H1 (cell line): ENCODE measurements around the gene MAPKAPK5. TPM values are rescaled to one million over a fixed set of nuclear protein-coding genes. Genes with fewer than 3 reads are reported as not detected.
A peak's percentile ranks its signal among the peaks of the same experiment; 100 is the strongest.

Experiments used
- CTCF ChIA-PET: fragments of 300-600 bp; sonication (Branson Sonifier 250); formaldehyde crosslinking; loops from one replicate; lab custom pipeline; 2021; ENCODE audit not compliant: partially characterized antibody; lab: Charles Lee
- POLR2A ChIA-PET: fragments of 300-600 bp; sonication (Branson Sonifier 250); formaldehyde crosslinking; loops from one replicate; lab custom pipeline; 2021; ENCODE audit warnings: inconsistent platforms; ENCODE audit not compliant: partially characterized antibody; lab: Charles Lee
- DNase-seq, 2 experiments: peaks; one replicate each; pipeline versions ENCODE4 v3.0.0 to v3.0.0-alpha.2; 2010 to 2022; ENCODE audit warnings: low spot score in 2 of 2, low read depth in 1 of 2, mixed read lengths in 1 of 2
- FAIRE-seq: peaks from 2 replicates; lab custom pipeline; 2011; peaks lifted over from hg19 to GRCh38; lab: Jason Lieb, UNC
- H2AFZ ChIP-seq: 2 replicates; pipeline ENCODE4 v1.8.1; 2012; ENCODE audit warnings: low read length, inconsistent platforms
- H2AK5ac ChIP-seq: 2 replicates; pipeline ENCODE4 v1.6.1; 2013; ENCODE audit warnings: low read depth, low read length
- H2BK120ac ChIP-seq: replicated peaks from 2 replicates; pipeline ENCODE3; 2013; ENCODE audit warnings: low read depth, low read length, inconsistent platforms
- H2BK12ac ChIP-seq: 2 replicates; pipeline ENCODE4 v1.6.1; 2013; ENCODE audit warnings: low read depth, low read length
- H2BK15ac ChIP-seq: 2 replicates; pipeline ENCODE4 v1.6.1; 2013; ENCODE audit warnings: low read length
- H2BK20ac ChIP-seq: 2 replicates; pipeline ENCODE4 v1.6.1; 2013; ENCODE audit warnings: low read length
- H2BK5ac ChIP-seq: 2 replicates; pipeline ENCODE4 v1.6.1; 2013; ENCODE audit warnings: low read depth, low read length
- H3K14ac ChIP-seq: 2 replicates; pipeline ENCODE4 v1.6.1; 2013; ENCODE audit warnings: inconsistent platforms; ENCODE audit not compliant: insufficient read length
- H3K18ac ChIP-seq: 2 replicates; pipeline ENCODE4 v1.6.1; 2013; ENCODE audit warnings: low read length; ENCODE audit errors: extremely low read depth
- H3K23ac ChIP-seq: 2 replicates; pipeline ENCODE4 v1.6.1; 2013; ENCODE audit warnings: inconsistent platforms; ENCODE audit not compliant: insufficient read length
- H3K23me2 ChIP-seq: 2 replicates; pipeline ENCODE4 v1.6.1; 2013; ENCODE audit warnings: low read depth, low read length
- H3K27ac ChIP-seq: 2 replicates; pipeline ENCODE4 v1.6.1; 2011; ENCODE audit warnings: low read depth, low read length, inconsistent platforms
- H3K27me3 ChIP-seq, 4 experiments: replicated peaks in 1 of 4; 1 replicate in 1 of 4; 2 replicates in 3 of 4; pipeline versions ENCODE4 v1.6.1 to v1.8.1; 2011 to 2013; ENCODE audit warnings: low read length in 3 of 4, mild to moderate bottlenecking in 3 of 4, inconsistent platforms in 2 of 4, mixed read lengths in 2 of 4, moderate library complexity in 1 of 4; ENCODE audit not compliant: control insufficient read depth in 3 of 4, insufficient read depth in 3 of 4; ENCODE audit errors: extremely low read depth in 1 of 4
- H3K36me3 ChIP-seq, 4 experiments: 2 replicates each; pipeline versions ENCODE4 v1.6.1 to v1.8.1; 2011 to 2013; ENCODE audit warnings: mild to moderate bottlenecking in 4 of 4, low read length in 3 of 4, moderate library complexity in 2 of 4, control low read depth in 1 of 4, inconsistent platforms in 1 of 4; ENCODE audit not compliant: insufficient read depth in 4 of 4, control insufficient read depth in 2 of 4
- H3K4ac ChIP-seq: replicated peaks from 2 replicates; pipeline ENCODE3; 2013; ENCODE audit warnings: low read length, low read depth, mixed read lengths, inconsistent platforms; ENCODE audit not compliant: insufficient read length
- H3K4me1 ChIP-seq, 4 experiments: replicated peaks in 1 of 4; 1 replicate in 1 of 4; 2 replicates in 3 of 4; pipeline versions ENCODE4 v1.6.1 to v1.8.1; 2011 to 2013; ENCODE audit warnings: low read length in 3 of 4, inconsistent platforms in 2 of 4, mixed read lengths in 1 of 4; ENCODE audit not compliant: insufficient read depth in 4 of 4, control insufficient read depth in 3 of 4
- H3K4me2 ChIP-seq, 2 experiments: 2 replicates each; pipeline versions ENCODE4 v1.6.1 to v1.8.1; 2011 to 2013; ENCODE audit warnings: low read depth in 2 of 2, low read length in 2 of 2, control low read depth in 1 of 2, inconsistent platforms in 1 of 2, mild to moderate bottlenecking in 1 of 2; ENCODE audit not compliant: insufficient read depth in 1 of 2
- H3K4me3 ChIP-seq, 4 experiments: fragments of 200-600, 300-600 bp in 1 of 4; sonication (generic), shearing (Covaris generic), sonication (Bioruptor Twin) in 1 of 4; 2 replicates each; pipeline versions ENCODE4 v1.5.1 to v1.8.1; 2011 to 2016; ENCODE audit warnings: low read length in 4 of 4, low read depth in 3 of 4, control low read depth in 2 of 4, inconsistent platforms in 2 of 4, mild to moderate bottlenecking in 2 of 4, mixed read lengths in 1 of 4, moderate library complexity in 1 of 4; ENCODE audit not compliant: insufficient read depth in 2 of 4; ENCODE audit errors: extremely low read depth in 1 of 4
- H3K56ac ChIP-seq: replicated peaks from 2 replicates; pipeline ENCODE3; 2013; ENCODE audit warnings: low read depth, mild to moderate bottlenecking, mixed read lengths, low read length, inconsistent platforms; ENCODE audit not compliant: insufficient read length
- H3K79me1 ChIP-seq: 2 replicates; pipeline ENCODE4 v1.6.1; 2013; ENCODE audit warnings: low read depth, low read length, control low read depth
- H3K79me2 ChIP-seq, 2 experiments: 2 replicates each; pipeline versions ENCODE4 v1.6.1 to v1.8.1; 2012 to 2013; ENCODE audit warnings: low read length in 2 of 2, mild to moderate bottlenecking in 2 of 2, inconsistent platforms in 1 of 2; ENCODE audit not compliant: insufficient read depth in 2 of 2, control insufficient read depth in 1 of 2
- H3K9ac ChIP-seq, 4 experiments: replicated peaks in 1 of 4; 1 replicate in 1 of 4; 2 replicates in 3 of 4; pipeline versions ENCODE4 v1.6.1 to v1.8.1; 2011 to 2013; ENCODE audit warnings: low read depth in 3 of 4, low read length in 3 of 4, control low read depth in 2 of 4, mild to moderate bottlenecking in 2 of 4, moderate library complexity in 2 of 4, inconsistent platforms in 1 of 4; ENCODE audit errors: extremely low read depth in 1 of 4
- H3K9me3 ChIP-seq, 2 experiments: 2 replicates each; pipeline versions ENCODE4 v1.6.1 to v1.8.1; 2012 to 2013; ENCODE audit warnings: mild to moderate bottlenecking in 2 of 2, moderate library complexity in 2 of 2, control low read depth in 1 of 2, inconsistent platforms in 1 of 2, low read depth in 1 of 2, low read length in 1 of 2, mixed read lengths in 1 of 2; ENCODE audit not compliant: insufficient read depth in 2 of 2
- H4K20me1 ChIP-seq, 2 experiments: replicated peaks in 1 of 2; 2 replicates each; pipeline versions ENCODE3 to v1.8.1; 2011 to 2013; ENCODE audit warnings: inconsistent platforms in 2 of 2, low read length in 2 of 2, mild to moderate bottlenecking in 1 of 2; ENCODE audit not compliant: insufficient read depth in 2 of 2, control insufficient read depth in 1 of 2
- H4K5ac ChIP-seq: 2 replicates; pipeline ENCODE4 v1.6.1; 2013; ENCODE audit warnings: low read length, low read depth, mixed read lengths, inconsistent platforms; ENCODE audit not compliant: insufficient read length
- H4K8ac ChIP-seq: 2 replicates; pipeline ENCODE4 v1.8.0; 2013; ENCODE audit warnings: mild to moderate bottlenecking, moderate library complexity, low read length, inconsistent platforms; ENCODE audit not compliant: insufficient read depth; ENCODE audit errors: extremely low read depth
- H4K91ac ChIP-seq: replicated peaks from 2 replicates; pipeline ENCODE3; 2013; ENCODE audit warnings: low read length, mixed read lengths, inconsistent platforms; ENCODE audit not compliant: insufficient read length
- BRCA1 ChIP-seq: IDR thresholded peaks from 2 replicates; pipeline ENCODE4 v1.6.1; 2012; ENCODE audit warnings: low read depth, low read length, improper control_type of control experiment
- KDM1A ChIP-seq: fragments of 200-600, 300-600 bp; sonication (generic); IDR thresholded peaks from 2 replicates; pipeline ENCODE4 v1.7.1; 2016; ENCODE audit warnings: mild to moderate bottlenecking, low read length, borderline replicate concordance
- SUZ12 ChIP-seq: fragments of 200-600 bp; sonication (generic); IDR thresholded peaks from 2 replicates; pipeline ENCODE4 v1.6.1; 2012; ENCODE audit warnings: mild to moderate bottlenecking, inconsistent platforms, low read length, moderate library complexity, mixed read lengths
- WGBS, 2 experiments: shearing (Covaris generic) in 1 of 2; methylation state at CpG; one replicate each; pipeline versions ENCODE4 v1.1.6 to v1.1.7; 2013 to 2015; ENCODE audit warnings: low lambda C conversion rate in 2 of 2, mixed read lengths in 2 of 2, inconsistent platforms in 1 of 2, low coverage in 1 of 2, missing lambda C conversion rate in 1 of 2; ENCODE audit not compliant: insufficient replicate concordance in 2 of 2, insufficient coverage in 1 of 2, insufficient read length in 1 of 2; ENCODE audit errors: extremely low coverage in 1 of 2, missing lambda C conversion rate in 1 of 2; 5-methylcytosine and 5-hydroxymethylcytosine counted together
- polyA plus RNA-seq, 7 experiments: library from polyadenylated mRNA; depleted of rRNA in 3 of 7; stranded (reverse) in 5 of 7; unstranded in 2 of 7; fragments of >200 nt in 5 of 7; fragments of 200-250 nt in 2 of 7; gene quantifications; 1 replicate in 5 of 7; 2 replicates in 1 of 7; 4 replicates in 1 of 7; pipeline versions ENCODE4 v1.2.1 to v1.2.3, GENCODE V29; 2011 to 2013; ENCODE audit warnings: missing spikeins in 2 of 7, mixed read lengths in 2 of 7
- total RNA-seq: library from RNA; stranded (reverse); fragmentation: NEBNext Ultra II Directional; extraction: Animal tissue kit (Norgen Biotek cat#: 25700); gene quantifications from 2 replicates; pipeline ENCODE4 v1.2.1, GENCODE V29; 2021

Gene MAPKAPK5
- total and polyA plus RNA-seq, 2 of the 8 experiments (the other 6 are each of a cell fraction or from before 2014, with no cell fraction given) = 40.0 to 91.5 TPM

GRCh38 chr12:111868676-111869588 lies 26.9 kb downstream of the MAPKAPK5 start:
- Histone ChIP-seq H3K79me2 (peaks cover 0 to 37% of the 10 kb centered on the region in 2 experiments; a peak in 2 of 4 replicates), H3K4me1 (peaks cover 6 to 32% (median 19%) of the 10 kb centered on the region in 4 experiments), H4K8ac (no peak overlapping the region), H2BK120ac (no peak overlapping the region), H3K56ac (no peak overlapping the region), H2BK5ac (no peak overlapping the region), H2AK5ac (no peak overlapping the region), H3K4me3 (peak overlapping the region in 2 of 4 experiments; percentile 4 to 46; a peak in 3 of 8 replicates), H3K4ac (peak overlapping the region; percentile 75), H3K79me1 (peaks cover 2% of the 10 kb centered on the region; the same call in 1 of the 2 replicates), H3K27ac (0 out of 2 replicates have a peak overlapping the region, but pooled peaks have one; percentile 43), H3K18ac (peak overlapping the region; percentile 20; the same call in 1 of the 2 replicates), H3K4me2 (peak overlapping the region; percentile 53 to 58), H2AFZ (no peak overlapping the region), H4K91ac (no peak overlapping the region), H3K27me3 (no peaks in the 10 kb centered on the region), H3K36me3 (peaks cover 15 to 47% (median 23%) of the 10 kb centered on the region in 4 experiments), H3K23me2 (no peaks in the 10 kb centered on the region), H4K20me1 (no peaks in the 10 kb centered on the region), H4K5ac (peak overlapping the region; percentile 88), H3K9me3 (no peaks in the 10 kb centered on the region), H3K9ac (no peak overlapping the region), H2BK15ac (no peak overlapping the region), H2BK12ac (no peak overlapping the region), H2BK20ac (no peak overlapping the region), H3K23ac (no peak overlapping the region), H3K14ac (no peak overlapping the region)
- DNase-seq (peak in 1 of 2 experiments; percentile 61), FAIRE-seq (peak; percentile 93)
- ChIA-PET CTCF (interaction anchor here (0.9 to 1.7 kb wide), 6 partner anchors 9 to 330 kb away, joined by 3 to 4 read pairs (median 3); no protein-coding TSS in a partner anchor), POLR2A (interaction anchor here (1.0 to 4.2 kb wide), 13 partner anchors 9 to 148 kb away, joined by 3 to 32 read pairs (median 5); partner anchors contain the start of genes ERP29, MAPKAPK5 and TMEM116)
- 3% methylated on average over 2 of the region's 2 CpGs; no CpG with 5 or more reads in 1 of the 2 experiments for WGBS, 2 experiments
- TF ChIP-seq KDM1A (no peak), BRCA1 (no peak), SUZ12 (no peak)
